ENCODE data around the gene LRRC10. TPM values are rescaled to one million over a fixed set of nuclear protein-coding genes. Genes with fewer than 3 reads are reported as not detected.

Gene LRRC10
- total and polyA plus RNA-seq, 10 of the 15 experiments (the other 5 are each of a cell fraction or from before 2014, with no cell fraction given): not detected

DNA sequence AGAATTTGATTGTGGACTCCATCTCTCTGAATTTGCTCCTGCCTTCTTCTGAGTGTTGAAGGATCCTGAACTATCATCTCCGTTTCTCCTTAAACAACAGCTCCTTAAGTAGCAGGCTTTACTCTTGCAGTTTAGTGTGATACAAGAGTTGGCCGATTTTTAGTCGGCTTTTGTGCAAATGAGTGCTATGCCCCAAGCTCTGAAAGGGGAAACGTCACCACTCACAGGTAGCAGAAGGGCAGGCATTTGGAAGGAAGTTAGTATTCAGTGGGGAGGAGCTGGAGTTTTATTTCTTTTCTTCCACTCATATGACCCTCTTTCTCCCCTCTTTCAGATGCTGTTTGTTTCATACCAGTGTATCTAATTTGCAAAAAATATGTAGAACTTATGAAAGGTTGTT, 36.5 kb upstream of the LRRC10 start:
- no TSS peak for BruUV-seq (replicated peaks)
- RAD21 ChIA-PET (ENCODE audit: unreplicated experiment): no interaction called here

More for the DNA sequence above, 36.5 kb upstream of the LRRC10 start:
- no peaks in the 10 kb centered on the region for H3K4me1 ChIP-seq (ENCODE audit: control insufficient read depth, insufficient read depth, low read length)
- FAIRE-seq: no peak
- H3K36me3 ChIP-seq (ENCODE audit: control insufficient read depth in 2 of 2, insufficient read depth in 2 of 2, low read length in 1 of 2): no peaks in the 10 kb centered on the region
- in situ Hi-C loops (cut with MboI): loop anchor here (10.0 kb wide), 1 partner anchor 502 kb away; no protein-coding TSS in a partner anchor
- no peak overlapping the region for H3K9ac ChIP-seq (ENCODE audit: control insufficient read depth, insufficient read depth, low read length)
- no peaks in the 10 kb centered on the region for H3K9me3 ChIP-seq (replicated peaks; ENCODE audit: control insufficient read depth, insufficient read depth, low read length)
- H3K4me2 ChIP-seq (ENCODE audit: control insufficient read depth, insufficient read depth): no peak overlapping the region
- H2AFZ ChIP-seq (ENCODE audit: control insufficient read depth, low read depth, low read length): no peak overlapping the region
- POLR2A ChIA-PET: no interaction called here
- SMC1A ChIA-PET (ENCODE audit: uncharacterized antibody, unreplicated experiment): no interaction called here
- peaks cover 0 to 1% of the 10 kb centered on the region in 2 experiments; a peak in 1 of 4 replicates for H3K27me3 ChIP-seq (replicated peaks in 1 of 2; ENCODE audit: control insufficient read depth in 2 of 2, insufficient read depth in 2 of 2, low read length in 1 of 2)
- no peak overlapping the region for H3K4me3 ChIP-seq
- CTCF ChIA-PET: interaction anchor here (3.1 kb wide), 1 partner anchor 8 kb away, joined by 18 read pairs; no protein-coding TSS in a partner anchor
- no peaks in the 10 kb centered on the region for H3K79me2 ChIP-seq (ENCODE audit: control insufficient read depth, insufficient read depth, low read length)
- no peak for TF ChIP-seq HDAC6 (IDR thresholded peaks at IDR 0.05; ENCODE audit: unreplicated experiment)
- no peak for TF ChIP-seq RAD51 (IDR thresholded peaks at IDR 0.05)
- TF ChIP-seq, protein P1, sequence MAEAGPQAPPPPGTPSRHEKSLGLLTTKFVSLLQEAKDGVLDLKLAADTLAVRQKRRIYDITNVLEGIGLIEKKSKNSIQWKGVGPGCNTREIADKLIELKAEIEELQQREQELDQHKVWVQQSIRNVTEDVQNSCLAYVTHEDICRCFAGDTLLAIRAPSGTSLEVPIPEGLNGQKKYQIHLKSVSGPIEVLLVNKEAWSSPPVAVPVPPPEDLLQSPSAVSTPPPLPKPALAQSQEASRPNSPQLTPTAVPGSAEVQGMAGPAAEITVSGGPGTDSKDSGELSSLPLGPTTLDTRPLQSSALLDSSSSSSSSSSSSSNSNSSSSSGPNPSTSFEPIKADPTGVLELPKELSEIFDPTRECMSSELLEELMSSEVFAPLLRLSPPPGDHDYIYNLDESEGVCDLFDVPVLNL (IDR thresholded peaks at IDR 0.05; ENCODE audit: low read depth, low read length): no peak
- no peak for TF ChIP-seq CTCF (IDR thresholded peaks at IDR 0.05 in 2 of 3, conservative IDR thresholded peaks at IDR 0.05 in 1 of 3; ENCODE audit: control insufficient read depth in 2 of 3, extremely low read depth in 1 of 3, insufficient read depth in 1 of 3, low read depth in 3 of 3, low read length in 3 of 3)
- TF ChIP-seq IKZF1 (conservative IDR thresholded peaks at IDR 0.05): no peak
- no peak for TF ChIP-seq SRF (IDR thresholded peaks at IDR 0.05; ENCODE audit: low read depth in 2 of 2, low read length in 2 of 2)
- H4K20me1 ChIP-seq (ENCODE audit: control insufficient read depth, insufficient read depth): no peaks in the 10 kb centered on the region
- no peak overlapping the region for H3K27ac ChIP-seq (ENCODE audit: control insufficient read depth, insufficient read depth)
- intact Hi-C loops (cut with micrococcal nuclease; ENCODE audit: unreplicated experiment): no loop called here
- DNase-seq (ENCODE audit: low read depth, low spot score): no peak
- 0% methylated on average over 4 of the region's 4 CpGs for WGBS (ENCODE audit: insufficient coverage, insufficient replicate concordance, low lambda C conversion rate, missing lambda C conversion rate)
- ATAC-seq: no peak

All from GM12878 (cell line).